ENCODE results near the gene C4orf46.
"Not testable (repeated sequence)": the region's sequence is repeated elsewhere in the genome, so short reads cannot be mapped to it uniquely, and the experiment has no call there.

Gene C4orf46

GRCh38 chr4:158671665-158671914 lies at the start of gene C4orf46:
Gene C4orf46 (minus strand): TSS chr4:158671887. CDS start chr4:158671801, 86 bp downstream.
- DNase-seq: no peak

GRCh38 chr4:158715802-158716201 lies 44.1 kb upstream of the C4orf46 start:
- DNase-seq: no peak

- no peak for DNase-seq
Measured at GRCh38 chr4:158714937-158715336, 43.2 kb upstream of the C4orf46 start.

GRCh38 chr4:158712622-158713021 lies 40.9 kb upstream of the C4orf46 start:
- DNase-seq: not testable (repeated sequence)

- DNase-seq: no peak
Measured at GRCh38 chr4:158710814-158711213, 39.1 kb upstream of the C4orf46 start.

GRCh38 chr4:158704274-158704673 lies 32.6 kb upstream of the C4orf46 start:
- DNase-seq: no peak

GRCh38 chr4:158688813-158689212 lies 17.1 kb upstream of the C4orf46 start:
- DNase-seq: no peak

GRCh38 chr4:158682066-158682465 lies 10.4 kb upstream of the C4orf46 start:
- DNase-seq: no peak

- DNase-seq: no peak
Measured at GRCh38 chr4:158681629-158682028, 9.9 kb upstream of the C4orf46 start.

GRCh38 chr4:158678767-158679166 lies 7.1 kb upstream of the C4orf46 start:
- no peak for DNase-seq

- no peak for DNase-seq
Measured at GRCh38 chr4:158676076-158676475, 4.4 kb upstream of the C4orf46 start.

- no peak for DNase-seq
Measured at GRCh38 chr4:158673633-158674032, 1.9 kb upstream of the C4orf46 start.

GRCh38 chr4:158671915-158672806 lies 474 bp upstream of the C4orf46 start, which contains the start of gene ETFDH:
Gene ETFDH (plus strand): TSS chr4:158672296. CDS start chr4:158672457, 161 bp downstream.
- DNase-seq: peak; percentile 99

- DNase-seq: peak; percentile 77
Measured at GRCh38 chr4:158670975-158671664, 567 bp downstream of the C4orf46 start.

- no peak for DNase-seq
Measured at GRCh38 chr4:158669310-158669709, 2.4 kb downstream of the C4orf46 start.

GRCh38 chr4:158667651-158668198 lies 4.0 kb downstream of the C4orf46 start:
- DNase-seq: peak; percentile 35

GRCh38 chr4:158666892-158667291 lies 4.8 kb downstream of the C4orf46 start:
- DNase-seq: no peak

GRCh38 chr4:158664806-158665205 lies 6.9 kb downstream of the C4orf46 start:
- DNase-seq: no peak

- not testable (repeated sequence) for DNase-seq
Measured at GRCh38 chr4:158663707-158664625, 7.7 kb downstream of the C4orf46 start.

GRCh38 chr4:158663255-158663654 lies 8.4 kb downstream of the C4orf46 start:
- DNase-seq: not testable (repeated sequence)

GRCh38 chr4:158657291-158657690 lies 14.4 kb downstream of the C4orf46 start:
- no peak for DNase-seq

- DNase-seq: no peak
Measured at GRCh38 chr4:158656439-158656838, 15.2 kb downstream of the C4orf46 start.

- no peak for DNase-seq
Measured at GRCh38 chr4:158652920-158653319, 18.8 kb downstream of the C4orf46 start.

Data from activated CD4-positive, alpha-beta T cell treated with anti-CD3 and anti-CD28 coated beads, Interleukin-2, Interleukin-6, amounts not matched to agents 100 ng/mL and 50 ng/mL, durations not matched to agents 16 hours and 8 hours (primary cell).